H1 (cell line): Measurements from ENCODE around the gene TRDMT1. TPM values are rescaled to one million over a fixed set of nuclear protein-coding genes. Genes with fewer than 3 reads are reported as not detected.

ENCODE experiments used
- CTCF ChIA-PET: fragments of 300-600 bp; sonication (Branson Sonifier 250); formaldehyde crosslinking; loops from one replicate; lab custom pipeline; 2021; ENCODE audit not compliant: partially characterized antibody; lab: Charles Lee
- POLR2A ChIA-PET: fragments of 300-600 bp; sonication (Branson Sonifier 250); formaldehyde crosslinking; loops from one replicate; lab custom pipeline; 2021; ENCODE audit warnings: inconsistent platforms; ENCODE audit not compliant: partially characterized antibody; lab: Charles Lee
- DNase-seq, 2 experiments: peaks; one replicate each; pipeline versions ENCODE4 v3.0.0 to v3.0.0-alpha.2; 2010 to 2022; ENCODE audit warnings: low spot score in 2 of 2, low read depth in 1 of 2, mixed read lengths in 1 of 2
- FAIRE-seq: peaks from 2 replicates; lab custom pipeline; 2011; peaks lifted over from hg19 to GRCh38; lab: Jason Lieb, UNC
- H2AFZ ChIP-seq: 2 replicates; pipeline ENCODE4 v1.8.1; 2012; ENCODE audit warnings: low read length, inconsistent platforms
- H2AK5ac ChIP-seq: 2 replicates; pipeline ENCODE4 v1.6.1; 2013; ENCODE audit warnings: low read depth, low read length
- H2BK120ac ChIP-seq: replicated peaks from 2 replicates; pipeline ENCODE3; 2013; ENCODE audit warnings: low read depth, low read length, inconsistent platforms
- H2BK12ac ChIP-seq: 2 replicates; pipeline ENCODE4 v1.6.1; 2013; ENCODE audit warnings: low read depth, low read length
- H2BK15ac ChIP-seq: 2 replicates; pipeline ENCODE4 v1.6.1; 2013; ENCODE audit warnings: low read length
- H2BK20ac ChIP-seq: 2 replicates; pipeline ENCODE4 v1.6.1; 2013; ENCODE audit warnings: low read length
- H2BK5ac ChIP-seq: 2 replicates; pipeline ENCODE4 v1.6.1; 2013; ENCODE audit warnings: low read depth, low read length
- H3K14ac ChIP-seq: 2 replicates; pipeline ENCODE4 v1.6.1; 2013; ENCODE audit warnings: inconsistent platforms; ENCODE audit not compliant: insufficient read length
- H3K18ac ChIP-seq: 2 replicates; pipeline ENCODE4 v1.6.1; 2013; ENCODE audit warnings: low read length; ENCODE audit errors: extremely low read depth
- H3K23ac ChIP-seq: 2 replicates; pipeline ENCODE4 v1.6.1; 2013; ENCODE audit warnings: inconsistent platforms; ENCODE audit not compliant: insufficient read length
- H3K23me2 ChIP-seq: 2 replicates; pipeline ENCODE4 v1.6.1; 2013; ENCODE audit warnings: low read depth, low read length
- H3K27ac ChIP-seq: 2 replicates; pipeline ENCODE4 v1.6.1; 2011; ENCODE audit warnings: low read depth, low read length, inconsistent platforms
- H3K27me3 ChIP-seq, 4 experiments: replicated peaks in 1 of 4; 1 replicate in 1 of 4; 2 replicates in 3 of 4; pipeline versions ENCODE4 v1.6.1 to v1.8.1; 2011 to 2013; ENCODE audit warnings: low read length in 3 of 4, mild to moderate bottlenecking in 3 of 4, inconsistent platforms in 2 of 4, mixed read lengths in 2 of 4, moderate library complexity in 1 of 4; ENCODE audit not compliant: control insufficient read depth in 3 of 4, insufficient read depth in 3 of 4; ENCODE audit errors: extremely low read depth in 1 of 4
- H3K36me3 ChIP-seq, 4 experiments: 2 replicates each; pipeline versions ENCODE4 v1.6.1 to v1.8.1; 2011 to 2013; ENCODE audit warnings: mild to moderate bottlenecking in 4 of 4, low read length in 3 of 4, moderate library complexity in 2 of 4, control low read depth in 1 of 4, inconsistent platforms in 1 of 4; ENCODE audit not compliant: insufficient read depth in 4 of 4, control insufficient read depth in 2 of 4
- H3K4ac ChIP-seq: replicated peaks from 2 replicates; pipeline ENCODE3; 2013; ENCODE audit warnings: low read length, low read depth, mixed read lengths, inconsistent platforms; ENCODE audit not compliant: insufficient read length
- H3K4me1 ChIP-seq, 4 experiments: replicated peaks in 1 of 4; 1 replicate in 1 of 4; 2 replicates in 3 of 4; pipeline versions ENCODE4 v1.6.1 to v1.8.1; 2011 to 2013; ENCODE audit warnings: low read length in 3 of 4, inconsistent platforms in 2 of 4, mixed read lengths in 1 of 4; ENCODE audit not compliant: insufficient read depth in 4 of 4, control insufficient read depth in 3 of 4
- H3K4me2 ChIP-seq, 2 experiments: 2 replicates each; pipeline versions ENCODE4 v1.6.1 to v1.8.1; 2011 to 2013; ENCODE audit warnings: low read depth in 2 of 2, low read length in 2 of 2, control low read depth in 1 of 2, inconsistent platforms in 1 of 2, mild to moderate bottlenecking in 1 of 2; ENCODE audit not compliant: insufficient read depth in 1 of 2
- H3K4me3 ChIP-seq, 4 experiments: fragments of 200-600, 300-600 bp in 1 of 4; sonication (generic), shearing (Covaris generic), sonication (Bioruptor Twin) in 1 of 4; 2 replicates each; pipeline versions ENCODE4 v1.5.1 to v1.8.1; 2011 to 2016; ENCODE audit warnings: low read length in 4 of 4, low read depth in 3 of 4, control low read depth in 2 of 4, inconsistent platforms in 2 of 4, mild to moderate bottlenecking in 2 of 4, mixed read lengths in 1 of 4, moderate library complexity in 1 of 4; ENCODE audit not compliant: insufficient read depth in 2 of 4; ENCODE audit errors: extremely low read depth in 1 of 4
- H3K56ac ChIP-seq: replicated peaks from 2 replicates; pipeline ENCODE3; 2013; ENCODE audit warnings: low read depth, mild to moderate bottlenecking, mixed read lengths, low read length, inconsistent platforms; ENCODE audit not compliant: insufficient read length
- H3K79me1 ChIP-seq: 2 replicates; pipeline ENCODE4 v1.6.1; 2013; ENCODE audit warnings: low read depth, low read length, control low read depth
- H3K79me2 ChIP-seq, 2 experiments: 2 replicates each; pipeline versions ENCODE4 v1.6.1 to v1.8.1; 2012 to 2013; ENCODE audit warnings: low read length in 2 of 2, mild to moderate bottlenecking in 2 of 2, inconsistent platforms in 1 of 2; ENCODE audit not compliant: insufficient read depth in 2 of 2, control insufficient read depth in 1 of 2
- H3K9ac ChIP-seq, 4 experiments: replicated peaks in 1 of 4; 1 replicate in 1 of 4; 2 replicates in 3 of 4; pipeline versions ENCODE4 v1.6.1 to v1.8.1; 2011 to 2013; ENCODE audit warnings: low read depth in 3 of 4, low read length in 3 of 4, control low read depth in 2 of 4, mild to moderate bottlenecking in 2 of 4, moderate library complexity in 2 of 4, inconsistent platforms in 1 of 4; ENCODE audit errors: extremely low read depth in 1 of 4
- H3K9me3 ChIP-seq, 2 experiments: 2 replicates each; pipeline versions ENCODE4 v1.6.1 to v1.8.1; 2012 to 2013; ENCODE audit warnings: mild to moderate bottlenecking in 2 of 2, moderate library complexity in 2 of 2, control low read depth in 1 of 2, inconsistent platforms in 1 of 2, low read depth in 1 of 2, low read length in 1 of 2, mixed read lengths in 1 of 2; ENCODE audit not compliant: insufficient read depth in 2 of 2
- H4K20me1 ChIP-seq, 2 experiments: replicated peaks in 1 of 2; 2 replicates each; pipeline versions ENCODE3 to v1.8.1; 2011 to 2013; ENCODE audit warnings: inconsistent platforms in 2 of 2, low read length in 2 of 2, mild to moderate bottlenecking in 1 of 2; ENCODE audit not compliant: insufficient read depth in 2 of 2, control insufficient read depth in 1 of 2
- H4K5ac ChIP-seq: 2 replicates; pipeline ENCODE4 v1.6.1; 2013; ENCODE audit warnings: low read length, low read depth, mixed read lengths, inconsistent platforms; ENCODE audit not compliant: insufficient read length
- H4K8ac ChIP-seq: 2 replicates; pipeline ENCODE4 v1.8.0; 2013; ENCODE audit warnings: mild to moderate bottlenecking, moderate library complexity, low read length, inconsistent platforms; ENCODE audit not compliant: insufficient read depth; ENCODE audit errors: extremely low read depth
- H4K91ac ChIP-seq: replicated peaks from 2 replicates; pipeline ENCODE3; 2013; ENCODE audit warnings: low read length, mixed read lengths, inconsistent platforms; ENCODE audit not compliant: insufficient read length
- CBX5 ChIP-seq: fragments of 300-800, 300-1000 bp; sonication (generic); IDR thresholded peaks from 2 replicates; pipeline ENCODE4 v1.7.1; 2016; ENCODE audit warnings: antibody characterized with exemption, low read length, low read depth
- EP300 ChIP-seq, 2 experiments: IDR thresholded peaks; 1 replicate in 1 of 2; 2 replicates in 1 of 2; pipeline ENCODE4 v1.6.1; 2011 to 2012; ENCODE audit warnings: low read depth in 2 of 2, low read length in 2 of 2, mild to moderate bottlenecking in 2 of 2, borderline replicate concordance in 1 of 2, inconsistent platforms in 1 of 2, moderate library complexity in 1 of 2
- KDM1A ChIP-seq: fragments of 200-600, 300-600 bp; sonication (generic); IDR thresholded peaks from 2 replicates; pipeline ENCODE4 v1.7.1; 2016; ENCODE audit warnings: mild to moderate bottlenecking, low read length, borderline replicate concordance
- SIX5 ChIP-seq: IDR thresholded peaks from 2 replicates; pipeline ENCODE4 v1.6.1; 2011; ENCODE audit warnings: mild to moderate bottlenecking, low read depth, low read length
- WGBS, 2 experiments: shearing (Covaris generic) in 1 of 2; methylation state at CpG; one replicate each; pipeline versions ENCODE4 v1.1.6 to v1.1.7; 2013 to 2015; ENCODE audit warnings: low lambda C conversion rate in 2 of 2, mixed read lengths in 2 of 2, inconsistent platforms in 1 of 2, low coverage in 1 of 2, missing lambda C conversion rate in 1 of 2; ENCODE audit not compliant: insufficient replicate concordance in 2 of 2, insufficient coverage in 1 of 2, insufficient read length in 1 of 2; ENCODE audit errors: extremely low coverage in 1 of 2, missing lambda C conversion rate in 1 of 2; 5-methylcytosine and 5-hydroxymethylcytosine counted together
- polyA plus RNA-seq, 7 experiments: library from polyadenylated mRNA; depleted of rRNA in 3 of 7; stranded (reverse) in 5 of 7; unstranded in 2 of 7; fragments of >200 nt in 5 of 7; fragments of 200-250 nt in 2 of 7; gene quantifications; 1 replicate in 5 of 7; 2 replicates in 1 of 7; 4 replicates in 1 of 7; pipeline versions ENCODE4 v1.2.1 to v1.2.3, GENCODE V29; 2011 to 2013; ENCODE audit warnings: missing spikeins in 2 of 7, mixed read lengths in 2 of 7
- total RNA-seq: library from RNA; stranded (reverse); fragmentation: NEBNext Ultra II Directional; extraction: Animal tissue kit (Norgen Biotek cat#: 25700); gene quantifications from 2 replicates; pipeline ENCODE4 v1.2.1, GENCODE V29; 2021
- TF ChIP-seq, protein P1 (sequence below), 3 experiments: IDR thresholded peaks; 1 replicate in 2 of 3; 2 replicates in 1 of 3; pipeline versions ENCODE4 v1.5.1 to v1.6.1; 2011; ENCODE audit warnings: low read length in 3 of 3, mild to moderate bottlenecking in 3 of 3, inconsistent platforms in 2 of 3, low read depth in 1 of 3, moderate library complexity in 1 of 3; ENCODE audit not compliant: insufficient read depth in 1 of 3; ENCODE audit errors: control extremely low read depth in 1 of 3

The TRDMT1 gene
- total and polyA plus RNA-seq, 2 of the 8 experiments (the other 6 are each of a cell fraction or from before 2014, with no cell fraction given): 7.4 to 21.4 TPM

- Histone ChIP-seq H3K4me1 (no peaks in the 10 kb centered on the region), H2BK15ac (peak overlapping the region; percentile 49; the same call in 1 of the 2 replicates), H3K23me2 (no peaks in the 10 kb centered on the region), H4K20me1 (no peaks in the 10 kb centered on the region), H3K9me3 (no peaks in the 10 kb centered on the region), H3K14ac (no peak overlapping the region), H3K27ac (no peak overlapping the region), H2AK5ac (no peak overlapping the region), H4K91ac (no peak overlapping the region), H3K4me2 (no peak overlapping the region), H2BK20ac (no peak overlapping the region), H2AFZ (no peak overlapping the region)
- DNase-seq: no peak
- POLR2A ChIA-PET: no interaction called here
- no peak for TF ChIP-seq SIX5
- no peak for TF ChIP-seq KDM1A
- TF ChIP-seq, protein P1, sequence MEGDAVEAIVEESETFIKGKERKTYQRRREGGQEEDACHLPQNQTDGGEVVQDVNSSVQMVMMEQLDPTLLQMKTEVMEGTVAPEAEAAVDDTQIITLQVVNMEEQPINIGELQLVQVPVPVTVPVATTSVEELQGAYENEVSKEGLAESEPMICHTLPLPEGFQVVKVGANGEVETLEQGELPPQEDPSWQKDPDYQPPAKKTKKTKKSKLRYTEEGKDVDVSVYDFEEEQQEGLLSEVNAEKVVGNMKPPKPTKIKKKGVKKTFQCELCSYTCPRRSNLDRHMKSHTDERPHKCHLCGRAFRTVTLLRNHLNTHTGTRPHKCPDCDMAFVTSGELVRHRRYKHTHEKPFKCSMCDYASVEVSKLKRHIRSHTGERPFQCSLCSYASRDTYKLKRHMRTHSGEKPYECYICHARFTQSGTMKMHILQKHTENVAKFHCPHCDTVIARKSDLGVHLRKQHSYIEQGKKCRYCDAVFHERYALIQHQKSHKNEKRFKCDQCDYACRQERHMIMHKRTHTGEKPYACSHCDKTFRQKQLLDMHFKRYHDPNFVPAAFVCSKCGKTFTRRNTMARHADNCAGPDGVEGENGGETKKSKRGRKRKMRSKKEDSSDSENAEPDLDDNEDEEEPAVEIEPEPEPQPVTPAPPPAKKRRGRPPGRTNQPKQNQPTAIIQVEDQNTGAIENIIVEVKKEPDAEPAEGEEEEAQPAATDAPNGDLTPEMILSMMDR (IDR thresholded peaks at IDR 0.05; ENCODE audit: control extremely low read depth in 1 of 3, insufficient read depth in 1 of 3, low read depth in 1 of 3, low read length in 3 of 3): no peak
- TF ChIP-seq CBX5: no peak
- TF ChIP-seq EP300 (IDR thresholded peaks at IDR 0.05; ENCODE audit: borderline replicate concordance in 1 of 2, low read depth in 2 of 2, low read length in 2 of 2): no peak
- TF ChIP-seq, all 59 proteins: peak for 0
- no peak overlapping the region for H4K8ac ChIP-seq
- H3K79me2 ChIP-seq: no peaks in the 10 kb centered on the region
- no peaks in the 10 kb centered on the region for H3K27me3 ChIP-seq
- H3K18ac ChIP-seq: no peak overlapping the region
- no peak overlapping the region for H3K4ac ChIP-seq
- no peak overlapping the region for H2BK12ac ChIP-seq
- H3K23ac ChIP-seq: no peak overlapping the region
- CTCF ChIA-PET: interaction anchor here (0.7 to 1.0 kb wide), 3 partner anchors 115 to 318 kb away, joined by 3 to 4 read pairs (median 4); no protein-coding TSS in a partner anchor
- H3K4me3 ChIP-seq: no peak overlapping the region
- no peak overlapping the region for H4K5ac ChIP-seq
- no peak for FAIRE-seq
- H3K36me3 ChIP-seq: no peaks in the 10 kb centered on the region
- no peak overlapping the region for H3K9ac ChIP-seq
- no peak overlapping the region for H2BK120ac ChIP-seq
- H3K79me1 ChIP-seq: no peaks in the 10 kb centered on the region
- H3K56ac ChIP-seq: no peak overlapping the region
- H2BK5ac ChIP-seq: no peak overlapping the region
- 88% methylated on average over 7 of the region's 7 CpGs; no CpG with 5 or more reads in 1 of the 2 experiments for WGBS, 2 experiments
Observed at GRCh38 chr10:17113889-17114540, 87.5 kb downstream of the TRDMT1 start.
